ENCODE results near the gene BRICD5.
"Not testable (repeated sequence)": the region's sequence is repeated elsewhere in the genome, so short reads cannot be mapped to it uniquely, and the experiment has no call there.

BRICD5 gene

GRCh38 chr16:2213817-2214718, 3.4 kb upstream of the BRICD5 start:
- no peak for DNase-seq

- no peak for DNase-seq
These were observed 2.0 kb upstream of the BRICD5 start for GRCh38 chr16:2212362-2213324.

GRCh38 chr16:2211923-2212347, 1.3 kb upstream of the BRICD5 start:
- DNase-seq = no peak

- no peak for DNase-seq
These were observed 692 bp downstream of the BRICD5 start for GRCh38 chr16:2210009-2210332.

- no peak for DNase-seq
These were observed 1.2 kb downstream of the BRICD5 start for GRCh38 chr16:2209258-2210008.

GRCh38 chr16:2208772-2209171, 1.9 kb downstream of the BRICD5 start:
- DNase-seq = no peak

- DNase-seq = no peak
These were observed 2.4 kb downstream of the BRICD5 start for GRCh38 chr16:2208308-2208707.

- no peak for DNase-seq
These were observed 2.8 kb downstream of the BRICD5 start for GRCh38 chr16:2207872-2208271.

GRCh38 chr16:2206780-2207433, 3.8 kb downstream of the BRICD5 start:
- no peak for DNase-seq

- no peak for DNase-seq
These were observed 4.3 kb downstream of the BRICD5 start for GRCh38 chr16:2206420-2206779.

GRCh38 chr16:2205967-2206313, 4.7 kb downstream of the BRICD5 start:
- DNase-seq = no peak

GRCh38 chr16:2205104-2205966, 5.3 kb downstream of the BRICD5 start, which contains the start of gene MLST8:
MLST8 (plus strand) TSS chr16:2205454; CDS start chr16:2206086, 632 bp downstream.
- DNase-seq = peak; percentile 67 to 92

GRCh38 chr16:2204416-2205103, 6.1 kb downstream of the BRICD5 start:
- no peak for DNase-seq

GRCh38 chr16:2203119-2203688, 7.5 kb downstream of the BRICD5 start:
- DNase-seq = not testable (repeated sequence)

- no peak for DNase-seq
These were observed 10.3 kb downstream of the BRICD5 start for GRCh38 chr16:2200313-2200712.

GRCh38 chr16:2199621-2200139, 11.0 kb downstream of the BRICD5 start:
- no peak for DNase-seq

- no peak for DNase-seq
These were observed 11.6 kb downstream of the BRICD5 start for GRCh38 chr16:2199095-2199494.

GRCh38 chr16:2198283-2198682, 12.4 kb downstream of the BRICD5 start:
- no peak for DNase-seq

- DNase-seq = no peak
These were observed 12.9 kb downstream of the BRICD5 start for GRCh38 chr16:2197765-2198164.

- DNase-seq = no peak
These were observed 13.6 kb downstream of the BRICD5 start for GRCh38 chr16:2196981-2197511.

Measured in NCI-H1930 (cell line).